ENCODE results near the gene CSAD.
A peak's percentile ranks its signal among the peaks of the same experiment; 100 is the strongest.

The CSAD gene

DNA sequence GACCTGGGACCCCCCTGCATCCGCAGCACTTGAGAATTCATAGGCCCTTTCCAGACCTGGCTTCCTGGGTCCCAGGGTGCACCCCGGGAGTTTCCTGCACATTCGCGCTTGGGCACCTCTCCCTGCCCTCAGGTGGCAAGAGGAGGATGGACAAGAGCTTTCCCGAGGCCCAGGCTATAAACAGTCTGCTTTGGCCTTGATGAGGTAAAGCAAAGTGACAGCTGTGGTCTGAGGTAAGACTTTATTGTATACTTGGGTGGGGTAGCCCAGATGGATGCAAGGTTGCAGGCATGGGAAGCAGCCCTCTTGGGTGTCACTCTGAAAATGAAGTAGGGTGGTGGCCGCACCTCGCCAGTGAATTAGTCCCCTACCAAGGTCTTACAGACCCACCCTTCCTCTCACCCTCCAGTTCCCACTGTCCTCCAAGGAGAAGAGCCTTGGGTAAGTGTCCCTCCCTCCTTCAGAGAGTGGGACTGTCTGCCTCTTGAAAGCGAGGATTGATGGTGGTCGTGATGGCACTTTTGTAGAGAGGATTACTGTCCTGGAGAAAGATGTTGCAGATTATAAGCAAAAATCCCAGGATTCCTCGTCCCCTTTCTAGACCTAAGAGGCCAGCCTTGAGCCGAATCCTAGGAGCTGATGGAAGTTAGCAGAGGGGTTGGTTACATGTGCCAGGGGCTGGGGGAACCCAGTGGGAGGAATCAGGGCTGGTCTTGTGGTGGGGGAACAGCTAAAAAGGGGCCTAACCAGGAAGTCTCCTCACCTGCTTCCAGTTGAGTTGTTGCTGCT is 10.6 kb upstream of the CSAD start:
- H3K27ac ChIP-seq (ENCODE audit: low read depth, low read length), result no peak overlapping the region
- H2AFZ ChIP-seq (ENCODE audit: low read length, unreplicated experiment), result no peak overlapping the region
- no peaks in the 10 kb centered on the region for H3K79me2 ChIP-seq (ENCODE audit: control insufficient read depth, insufficient read depth, low read length, unreplicated experiment)
- no peaks in the 10 kb centered on the region for H3K27me3 ChIP-seq (ENCODE audit: insufficient read depth, low read length)
- peaks cover 10% of the 10 kb centered on the region; the same call in 1 of the 2 replicates for H3K36me3 ChIP-seq (ENCODE audit: insufficient read depth, low read length)
- H3K4me3 ChIP-seq (ENCODE audit: low read depth, low read length), result no peak overlapping the region
- peaks cover 8% of the 10 kb centered on the region for H3K4me1 ChIP-seq (ENCODE audit: control insufficient read depth, insufficient read depth, low read length, unreplicated experiment)

DNA sequence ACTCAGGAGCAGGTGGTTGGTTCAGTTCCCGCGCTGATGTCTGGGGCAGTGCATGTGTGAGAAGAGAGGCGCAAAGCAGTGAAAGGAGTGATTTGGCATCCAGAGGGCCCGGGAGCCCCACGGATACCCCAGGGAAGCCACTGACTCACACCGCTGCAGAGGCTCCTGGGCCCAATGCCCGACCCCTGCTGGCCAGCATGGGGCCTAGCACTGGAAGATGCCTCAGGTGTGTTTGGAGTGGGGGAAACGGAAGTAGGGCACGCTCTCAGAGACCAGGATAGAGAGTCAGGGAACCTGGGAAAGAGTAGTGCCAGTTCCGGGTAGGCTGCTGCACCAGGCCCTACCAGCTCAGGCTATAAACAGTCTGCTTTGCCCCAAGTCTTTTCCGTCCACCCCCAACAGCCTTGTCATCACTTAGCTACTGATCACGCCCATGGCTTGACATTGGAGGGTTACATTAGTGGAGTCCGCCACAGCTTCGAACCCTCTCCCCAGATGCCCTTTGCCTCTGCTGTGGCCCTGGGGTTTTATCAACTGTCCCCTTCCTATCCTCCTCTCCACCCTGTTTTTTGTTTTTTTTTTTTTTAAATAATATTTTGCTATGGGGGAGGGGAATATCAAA is 9.5 kb upstream of the CSAD start:
- Histone ChIP-seq H3K36me3 (ENCODE audit: insufficient read depth, low read length) (peaks cover 15% of the 10 kb centered on the region; the same call in 1 of the 2 replicates), H3K4me1 (ENCODE audit: control insufficient read depth, insufficient read depth, low read length, unreplicated experiment) (peaks cover 8% of the 10 kb centered on the region), H2AFZ (ENCODE audit: low read length, unreplicated experiment) (no peak overlapping the region)

DNA sequence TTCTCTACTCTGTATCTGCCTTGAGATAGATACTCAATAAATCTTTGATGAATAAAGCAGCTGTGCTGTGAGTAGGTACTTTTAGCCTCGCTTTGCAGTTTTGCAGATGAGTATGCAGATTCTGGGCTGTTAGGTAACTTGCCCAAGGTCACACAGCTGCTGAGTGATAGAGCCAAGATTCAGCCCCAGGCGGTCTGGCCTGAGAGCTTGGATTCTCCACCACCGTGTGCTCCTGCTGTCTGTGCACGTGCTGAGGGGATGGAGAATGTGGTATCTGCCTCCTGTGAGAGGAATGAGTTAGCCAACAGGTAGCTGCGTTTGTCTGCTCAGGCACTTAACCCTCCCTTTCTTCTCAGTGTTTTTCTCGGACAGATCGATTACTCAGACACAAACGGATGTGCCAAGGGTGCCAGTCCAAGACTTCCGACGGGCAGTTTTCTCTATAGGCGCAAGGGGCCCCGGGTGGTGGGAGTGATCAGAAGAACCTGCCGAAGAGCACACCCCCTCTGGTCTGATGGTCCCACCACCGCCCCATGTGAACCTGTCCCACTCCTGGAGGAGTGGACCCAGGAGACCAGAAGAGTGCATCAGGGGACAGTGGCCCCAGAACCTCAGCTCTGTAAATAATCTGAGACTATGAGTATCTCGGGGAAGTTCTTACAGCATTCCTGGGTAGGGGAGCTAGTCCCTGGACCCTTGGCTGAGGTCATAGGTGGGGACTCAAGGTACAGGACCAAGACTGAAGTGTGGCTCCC is 6.6 kb upstream of the CSAD start:
- peaks cover 27% of the 10 kb centered on the region; the same call in 1 of the 2 replicates for H3K36me3 ChIP-seq (ENCODE audit: insufficient read depth, low read length)
- H2AFZ ChIP-seq (ENCODE audit: low read length, unreplicated experiment), result no peak overlapping the region
- peaks cover 13% of the 10 kb centered on the region for H3K79me2 ChIP-seq (ENCODE audit: control insufficient read depth, insufficient read depth, low read length, unreplicated experiment)
- no peak overlapping the region for H3K4me3 ChIP-seq (ENCODE audit: low read depth, low read length)
- H3K4me1 ChIP-seq (ENCODE audit: control insufficient read depth, insufficient read depth, low read length, unreplicated experiment), result peaks cover 18% of the 10 kb centered on the region
- H3K27ac ChIP-seq (ENCODE audit: low read depth, low read length), result no peak overlapping the region
- no peaks in the 10 kb centered on the region for H3K27me3 ChIP-seq (ENCODE audit: insufficient read depth, low read length)

More for the DNA sequence above, 9.5 kb upstream of the CSAD start:
- no peaks in the 10 kb centered on the region for H3K27me3 ChIP-seq (ENCODE audit: insufficient read depth, low read length)
- no peak overlapping the region for H3K27ac ChIP-seq (ENCODE audit: low read depth, low read length)
- no peak overlapping the region for H3K4me3 ChIP-seq (ENCODE audit: low read depth, low read length)
- H3K79me2 ChIP-seq (ENCODE audit: control insufficient read depth, insufficient read depth, low read length, unreplicated experiment), result no peaks in the 10 kb centered on the region

DNA sequence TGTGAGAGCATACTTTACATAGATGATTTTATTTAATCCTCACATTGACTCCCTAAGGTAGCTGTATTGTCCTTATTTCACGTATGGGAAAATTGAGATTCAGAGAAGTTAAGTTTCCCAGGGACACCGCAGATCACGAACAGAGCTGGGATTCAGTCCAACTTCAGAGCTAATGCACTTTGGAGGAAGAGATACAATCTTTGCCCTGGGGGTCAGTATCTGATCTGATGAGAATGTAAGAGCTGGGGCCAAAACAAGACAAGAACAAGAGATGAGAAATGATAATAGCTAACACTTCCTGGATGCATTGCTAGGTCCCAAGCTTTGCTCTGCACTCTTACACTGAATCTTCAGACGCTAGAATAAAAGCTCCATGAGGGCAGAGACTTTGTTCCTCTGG is 6.0 kb upstream of the CSAD start:
- H3K27ac ChIP-seq (ENCODE audit: low read depth, low read length), result no peak overlapping the region
- no peak overlapping the region for H2AFZ ChIP-seq (ENCODE audit: low read length, unreplicated experiment)
- peaks cover 19% of the 10 kb centered on the region for H3K79me2 ChIP-seq (ENCODE audit: control insufficient read depth, insufficient read depth, low read length, unreplicated experiment)
- peaks cover 23% of the 10 kb centered on the region for H3K4me1 ChIP-seq (ENCODE audit: control insufficient read depth, insufficient read depth, low read length, unreplicated experiment)
- peaks cover 33% of the 10 kb centered on the region; the same call in 1 of the 2 replicates for H3K36me3 ChIP-seq (ENCODE audit: insufficient read depth, low read length)
- no peaks in the 10 kb centered on the region for H3K27me3 ChIP-seq (ENCODE audit: insufficient read depth, low read length)
- no peak overlapping the region for H3K4me3 ChIP-seq (ENCODE audit: low read depth, low read length)

DNA sequence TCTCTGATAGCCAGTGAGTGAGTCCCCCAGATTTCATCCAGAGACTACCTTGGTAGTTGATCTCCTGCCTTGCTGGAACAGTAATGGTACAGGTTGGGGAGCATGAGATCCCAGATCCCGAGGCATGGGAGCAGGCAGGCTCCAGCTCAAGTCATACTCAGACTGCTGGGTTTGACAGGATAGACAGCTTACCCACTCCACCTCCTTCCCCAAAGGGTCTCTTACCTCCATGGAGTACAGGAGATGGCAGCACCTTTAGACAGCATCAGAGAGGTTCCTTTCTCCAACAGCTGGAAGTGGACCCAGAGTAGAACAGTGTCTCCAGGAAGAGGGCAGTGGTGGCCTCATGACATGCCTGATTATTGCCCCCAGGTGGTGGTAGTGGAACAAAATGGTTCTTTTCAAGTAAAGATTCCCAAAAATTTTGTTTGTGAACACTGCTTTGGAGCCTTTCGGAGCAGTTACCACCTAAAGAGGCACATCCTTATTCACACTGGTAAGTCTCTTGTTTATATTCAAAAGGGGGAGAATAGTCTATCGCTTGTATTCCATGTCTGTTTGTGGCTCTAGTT is 4.9 kb upstream of the CSAD start:
- peaks cover 35% of the 10 kb centered on the region; the same call in 1 of the 2 replicates for H3K36me3 ChIP-seq (ENCODE audit: insufficient read depth, low read length)

DNA sequence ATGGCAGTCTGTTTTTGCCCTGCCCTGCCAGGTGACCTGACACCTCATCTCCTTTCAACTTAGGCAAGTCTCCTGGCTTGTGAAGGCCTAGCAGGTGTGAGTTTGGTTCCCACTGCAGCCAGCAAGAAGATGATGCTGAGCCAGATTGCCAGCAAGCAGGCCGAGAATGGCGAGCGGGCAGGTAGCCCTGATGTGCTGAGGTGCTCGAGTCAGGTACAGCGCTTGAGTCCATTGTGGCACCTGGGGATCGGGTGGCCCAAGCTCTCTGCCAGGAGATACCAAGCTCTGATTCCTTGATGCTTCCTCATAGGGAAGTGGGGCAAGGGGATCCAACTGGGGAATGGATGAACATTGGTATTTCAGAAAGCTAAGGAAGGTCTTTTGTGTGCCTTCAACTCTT is 4.1 kb upstream of the CSAD start:
- peaks cover 23% of the 10 kb centered on the region for H3K79me2 ChIP-seq (ENCODE audit: control insufficient read depth, insufficient read depth, low read length, unreplicated experiment)
- peaks cover 26% of the 10 kb centered on the region for H3K4me1 ChIP-seq (ENCODE audit: control insufficient read depth, insufficient read depth, low read length, unreplicated experiment)
- H3K27ac ChIP-seq (ENCODE audit: low read depth, low read length), result no peak overlapping the region
- no peak overlapping the region for H2AFZ ChIP-seq (ENCODE audit: low read length, unreplicated experiment)
- H3K4me3 ChIP-seq (ENCODE audit: low read depth, low read length), result no peak overlapping the region
- H3K36me3 ChIP-seq (ENCODE audit: insufficient read depth, low read length), result peaks cover 35% of the 10 kb centered on the region; the same call in 1 of the 2 replicates
- no peaks in the 10 kb centered on the region for H3K27me3 ChIP-seq (ENCODE audit: insufficient read depth, low read length)

More for the DNA sequence above, 4.9 kb upstream of the CSAD start:
- no peaks in the 10 kb centered on the region for H3K27me3 ChIP-seq (ENCODE audit: insufficient read depth, low read length)
- no peak overlapping the region for H3K27ac ChIP-seq (ENCODE audit: low read depth, low read length)
- H3K4me3 ChIP-seq (ENCODE audit: low read depth, low read length), result no peak overlapping the region
- no peak overlapping the region for H2AFZ ChIP-seq (ENCODE audit: low read length, unreplicated experiment)
- H3K4me1 ChIP-seq (ENCODE audit: control insufficient read depth, insufficient read depth, low read length, unreplicated experiment), result peaks cover 25% of the 10 kb centered on the region
- H3K79me2 ChIP-seq (ENCODE audit: control insufficient read depth, insufficient read depth, low read length, unreplicated experiment), result peaks cover 23% of the 10 kb centered on the region

DNA sequence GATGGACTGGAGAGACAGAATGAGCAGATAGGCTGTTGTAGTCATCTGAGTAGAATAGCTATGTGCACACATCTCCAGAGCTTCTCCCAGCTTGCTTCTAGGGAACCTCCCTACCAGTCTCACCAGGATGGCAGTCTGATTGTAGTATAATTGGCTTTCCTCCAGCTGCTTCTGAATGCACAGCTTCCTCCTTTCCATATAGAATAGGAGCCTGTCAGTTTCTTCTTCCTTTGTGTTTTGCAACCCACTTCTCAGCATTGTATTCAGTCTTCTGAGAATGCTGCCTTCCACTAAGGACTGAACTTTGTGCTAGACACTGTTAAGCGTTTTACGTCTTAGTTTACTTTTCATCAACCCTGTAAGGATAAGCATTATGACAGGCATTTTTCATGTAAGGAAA is 2.2 kb upstream of the CSAD start:
- Histone ChIP-seq H3K27ac (ENCODE audit: low read depth, low read length) (no peak overlapping the region), H3K4me1 (ENCODE audit: control insufficient read depth, insufficient read depth, low read length, unreplicated experiment) (peaks cover 25% of the 10 kb centered on the region), H3K27me3 (ENCODE audit: insufficient read depth, low read length) (no peaks in the 10 kb centered on the region), H2AFZ (ENCODE audit: low read length, unreplicated experiment) (no peak overlapping the region), H3K4me3 (ENCODE audit: low read depth, low read length) (peak overlapping the region; percentile 90), H3K36me3 (ENCODE audit: insufficient read depth, low read length) (peaks cover 35% of the 10 kb centered on the region; the same call in 1 of the 2 replicates), H3K79me2 (ENCODE audit: control insufficient read depth, insufficient read depth, low read length, unreplicated experiment) (peaks cover 23% of the 10 kb centered on the region)

DNA sequence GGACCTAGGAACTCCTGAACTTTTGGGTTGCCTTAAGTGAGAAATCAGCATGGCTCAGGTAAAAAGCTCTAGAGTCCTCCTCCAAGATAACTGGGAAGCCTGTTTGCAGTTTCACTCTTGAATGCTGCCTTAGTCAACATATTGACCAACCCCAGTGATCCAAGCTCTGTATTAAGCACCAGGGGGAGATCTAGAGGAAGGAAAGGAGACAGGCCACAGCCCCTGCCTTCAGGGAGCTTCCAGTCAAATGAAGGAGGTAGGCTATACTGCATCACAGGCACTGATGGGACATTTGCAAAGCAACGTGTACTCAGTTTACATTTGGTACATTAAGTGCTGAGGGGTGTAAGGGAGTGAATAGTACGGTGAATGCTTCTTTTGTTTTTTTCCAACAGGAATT is 1.2 kb upstream of the CSAD start:
- no peaks in the 10 kb centered on the region for H3K27me3 ChIP-seq (ENCODE audit: insufficient read depth, low read length)
- no peak overlapping the region for H2AFZ ChIP-seq (ENCODE audit: low read length, unreplicated experiment)
- H3K36me3 ChIP-seq (ENCODE audit: insufficient read depth, low read length), result peaks cover 30% of the 10 kb centered on the region; the same call in 1 of the 2 replicates
- peaks cover 23% of the 10 kb centered on the region for H3K79me2 ChIP-seq (ENCODE audit: control insufficient read depth, insufficient read depth, low read length, unreplicated experiment)
- peak overlapping the region; percentile 85 for H3K27ac ChIP-seq (ENCODE audit: low read depth, low read length)
- H3K4me1 ChIP-seq (ENCODE audit: control insufficient read depth, insufficient read depth, low read length, unreplicated experiment), result peaks cover 25% of the 10 kb centered on the region
- H3K4me3 ChIP-seq (ENCODE audit: low read depth, low read length), result peak overlapping the region; percentile 90

DNA sequence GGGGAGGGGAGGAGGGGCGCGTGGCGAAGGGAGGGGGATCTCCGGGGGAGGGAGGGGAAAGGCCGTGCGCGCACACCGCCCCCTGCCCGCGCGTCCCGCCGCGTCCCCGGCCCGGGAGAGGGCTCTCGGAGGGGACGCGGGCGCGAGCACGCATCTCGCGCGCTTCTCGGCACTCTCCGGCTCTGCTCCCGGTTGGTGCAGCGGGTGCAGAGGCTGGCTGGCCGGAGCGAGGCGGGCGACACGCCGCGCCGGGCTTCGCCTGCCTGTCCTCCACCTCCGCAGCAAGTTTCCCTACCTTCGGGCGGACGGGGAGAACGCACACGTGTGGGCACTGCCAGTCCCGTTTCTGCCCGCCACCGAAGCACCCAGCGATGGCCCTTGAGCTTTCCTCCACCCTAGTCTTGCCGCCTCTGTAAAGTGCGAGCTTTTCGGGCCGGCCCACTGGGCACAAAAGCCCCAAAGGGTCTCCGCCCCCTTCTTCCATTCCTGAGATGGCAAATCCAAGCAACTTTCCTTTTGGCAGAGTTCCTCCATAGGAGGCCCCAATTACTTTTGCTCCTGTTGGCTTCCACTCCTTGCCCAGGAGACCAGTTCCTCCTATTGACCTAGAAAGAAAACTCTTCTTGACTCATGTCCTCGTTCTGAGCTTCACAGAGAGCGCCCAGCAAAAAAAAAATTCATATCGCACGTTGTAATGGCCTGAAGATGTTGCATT is 363 bp upstream of the CSAD start:
- Histone ChIP-seq H3K27ac (ENCODE audit: low read depth, low read length) (peak overlapping the region; percentile 85), H2AFZ (ENCODE audit: low read length, unreplicated experiment) (peak overlapping the region; percentile 83), H3K4me3 (ENCODE audit: low read depth, low read length) (peak overlapping the region; percentile 90), H3K79me2 (ENCODE audit: control insufficient read depth, insufficient read depth, low read length, unreplicated experiment) (peaks cover 23% of the 10 kb centered on the region), H3K36me3 (ENCODE audit: insufficient read depth, low read length) (peaks cover 23% of the 10 kb centered on the region; the same call in 1 of the 2 replicates), H3K4me1 (ENCODE audit: control insufficient read depth, insufficient read depth, low read length, unreplicated experiment) (peaks cover 25% of the 10 kb centered on the region), H3K27me3 (ENCODE audit: insufficient read depth, low read length) (no peaks in the 10 kb centered on the region)

Data from ACC112 (cell line).